GM12878 (cell line): Measurements from ENCODE around the gene SARDH. TPM values are rescaled to one million over a fixed set of nuclear protein-coding genes. Genes with fewer than 3 reads are reported as not detected.

Experiments
- ATAC-seq: fragments of 200-7000 bp; cut with Tn5 transposase; 3 replicates; pipeline ENCODE4 v1.9.1; 2020; ENCODE audit warnings: mild to moderate bottlenecking, moderate library complexity
- BruUV-seq: library from RNA; stranded (reverse); fragments of 400-500 nt; replicated peaks from 2 replicates; lab custom pipeline; 2021; lab: Mats Ljungman, UMichigan
- CTCF ChIA-PET: fragments of 300-600 bp; sonication (Branson Sonifier 250); formaldehyde crosslinking; extraction: SDS; loops from one replicate; lab custom pipeline; 2021; ENCODE audit warnings: inconsistent platforms; lab: Yijun Ruan, JAX
- POLR2A ChIA-PET: fragments of 350-600 bp; formaldehyde crosslinking; extraction: SDS; loops from one replicate; lab custom pipeline; 2021; ENCODE audit warnings: inconsistent platforms; lab: Charles Lee
- RAD21 ChIA-PET: fragments of 300-600 bp; sonication (Branson Sonifier 250); formaldehyde crosslinking; loops from one replicate; lab custom pipeline; 2023; ENCODE audit warnings: antibody characterized with exemption; ENCODE audit not compliant: unreplicated experiment; lab: Charles Lee
- SMC1A ChIA-PET: fragments of 300-600 bp; sonication (Branson Sonifier 250); formaldehyde crosslinking; loops from one replicate; lab custom pipeline; 2023; ENCODE audit not compliant: unreplicated experiment, uncharacterized antibody; lab: Charles Lee
- DNase-seq: peaks from one replicate; pipeline ENCODE4 v3.0.0-alpha.2; 2011; ENCODE audit warnings: low read depth, low spot score
- FAIRE-seq: peaks from 3 replicates; lab custom pipeline; 2011; peaks lifted over from hg19 to GRCh38; lab: Jason Lieb, UNC
- H2AFZ ChIP-seq: 2 replicates; pipeline ENCODE4 v1.6.0; 2011; ENCODE audit warnings: low read depth, low read length, control low read depth; ENCODE audit not compliant: control insufficient read depth
- H3K27ac ChIP-seq: 2 replicates; pipeline ENCODE4 v1.5.1; 2011; ENCODE audit warnings: control low read depth; ENCODE audit not compliant: control insufficient read depth, insufficient read depth
- H3K27me3 ChIP-seq, 2 experiments: replicated peaks in 1 of 2; 2 replicates each; pipeline versions ENCODE4 v1.6.0 to v1.6.1; 2011; ENCODE audit warnings: low read length in 1 of 2; ENCODE audit not compliant: control insufficient read depth in 2 of 2, insufficient read depth in 2 of 2
- H3K36me3 ChIP-seq, 2 experiments: 2 replicates each; pipeline ENCODE4 v1.5.1; 2011; ENCODE audit warnings: low read length in 1 of 2; ENCODE audit not compliant: control insufficient read depth in 2 of 2, insufficient read depth in 2 of 2
- H3K4me1 ChIP-seq: 2 replicates; pipeline ENCODE4 v1.6.1; 2011; ENCODE audit warnings: mild to moderate bottlenecking, low read length, moderate library complexity, mixed read lengths; ENCODE audit not compliant: control insufficient read depth, insufficient read depth
- H3K4me2 ChIP-seq: 2 replicates; pipeline ENCODE4 v1.6.0; 2011; ENCODE audit warnings: control low read depth; ENCODE audit not compliant: control insufficient read depth, insufficient read depth
- H3K4me3 ChIP-seq: fragments of 200-600 bp; sonication (generic); 2 replicates; pipeline ENCODE4 v1.5.1; 2016
- H3K79me2 ChIP-seq: 2 replicates; pipeline ENCODE4 v1.6.0; 2011; ENCODE audit warnings: low read length; ENCODE audit not compliant: control insufficient read depth, insufficient read depth
- H3K9ac ChIP-seq: 2 replicates; pipeline ENCODE4 v1.8.0; 2011; ENCODE audit warnings: low read length, control low read depth, mixed read lengths; ENCODE audit not compliant: control insufficient read depth, insufficient read depth
- H3K9me3 ChIP-seq: replicated peaks from 3 replicates; pipeline ENCODE4 v1.5.1; 2011; ENCODE audit warnings: mild to moderate bottlenecking, low read length; ENCODE audit not compliant: control insufficient read depth, insufficient read depth
- H4K20me1 ChIP-seq: 2 replicates; pipeline ENCODE4 v1.6.0; 2011; ENCODE audit not compliant: control insufficient read depth, insufficient read depth
- BCL11A ChIP-seq: IDR thresholded peaks from 2 replicates; pipeline ENCODE4 v1.6.1; 2011; ENCODE audit warnings: low read depth, low read length
- CHD2 ChIP-seq: IDR thresholded peaks from 2 replicates; pipeline ENCODE4 v1.6.1; 2011; ENCODE audit warnings: low read depth, low read length, improper control_type of control experiment, borderline replicate concordance
- ETV6 ChIP-seq, 2 experiments: fragments of 450-650 bp in 1 of 2; IDR thresholded peaks in 1 of 2; conservative IDR thresholded peaks in 1 of 2; 2 replicates each; pipeline ENCODE4 v1.6.1; 2014; ENCODE audit warnings: antibody characterized with exemption in 1 of 2, borderline replicate concordance in 1 of 2, low read depth in 1 of 2, mild to moderate bottlenecking in 1 of 2, moderate library complexity in 1 of 2
- NFXL1 ChIP-seq: fragments of 450-650 bp; IDR thresholded peaks from 2 replicates; pipeline ENCODE4 v1.6.1; 2017; ENCODE audit warnings: antibody characterized with exemption, mild to moderate bottlenecking, borderline replicate concordance
- RAD21 ChIP-seq: IDR thresholded peaks from 2 replicates; pipeline ENCODE4 v1.6.1; 2011; ENCODE audit warnings: mild to moderate bottlenecking, low read depth, low read length, moderate library complexity; ENCODE audit not compliant: insufficient read depth
- SMC3 ChIP-seq: IDR thresholded peaks from 2 replicates; pipeline ENCODE4 v1.6.1; 2011; ENCODE audit warnings: low read length, improper control_type of control experiment, borderline replicate concordance
- WGBS: methylation state at CpG from one replicate; pipeline ENCODE4 v1.1.6; 2016; ENCODE audit warnings: low lambda C conversion rate; ENCODE audit not compliant: insufficient replicate concordance, insufficient coverage; ENCODE audit errors: missing lambda C conversion rate; 5-methylcytosine and 5-hydroxymethylcytosine counted together
- in situ Hi-C: fragments of 300-500 bp; cut with MboI; formaldehyde crosslinking; loops from 9 replicates; pipeline ENCODE4 v1.14.3; 2018; ENCODE audit warnings: mixed read lengths
- intact Hi-C: fragments of 100-400 bp; cut with micrococcal nuclease; formaldehyde crosslinking; loops from one replicate; pipeline ENCODE4 v1.14.2; 2022; ENCODE audit not compliant: unreplicated experiment
- polyA plus RNA-seq, 11 experiments: library from polyadenylated mRNA; depleted of rRNA in 4 of 11; unstranded in 6 of 11; stranded (reverse) in 5 of 11; fragments of >200 nt; fragmentation: Nextera tagmentation in 4 of 11; fragmentation: Illumina TruSeq in 1 of 11; extraction: Ambion mirVana in 4 of 11; extraction: Trizol in 1 of 11; gene quantifications; 1 replicate in 1 of 11; 2 replicates in 10 of 11; pipeline versions ENCODE4 v1.2.1 to v1.2.3, GENCODE V29; 2011 to 2016; ENCODE audit warnings: inconsistent platforms in 2 of 11, missing spikeins in 2 of 11, low read depth in 1 of 11
- total RNA-seq, 4 experiments: library from RNA; depleted of rRNA in 3 of 4; stranded (reverse); fragments of >200 nt in 3 of 4; fragmentation: Illumina TruSeq in 1 of 4; extraction: Trizol in 1 of 4; gene quantifications; 2 replicates each; pipeline versions ENCODE4 v1.2.1 to v1.2.3, GENCODE V29; 2013 to 2021
- TF ChIP-seq, protein P1 (sequence below): fragments of 150-350 bp; IDR thresholded peaks from 2 replicates; pipeline ENCODE4 v1.6.1; 2014; ENCODE audit warnings: mild to moderate bottlenecking, low read depth, low read length
- TF ChIP-seq, protein P2 (sequence below): IDR thresholded peaks from 2 replicates; pipeline ENCODE4 v1.6.1; 2011; ENCODE audit warnings: borderline replicate concordance, low read depth, mild to moderate bottlenecking, moderate library complexity, mixed read lengths, low read length; ENCODE audit not compliant: insufficient read depth; ENCODE audit errors: extremely low read length
- TF ChIP-seq, protein P3 (sequence below): IDR thresholded peaks from 2 replicates; pipeline ENCODE4 v1.6.1; 2012; ENCODE audit warnings: low read depth, low read length, improper control_type of control experiment

SARDH gene
- total and polyA plus RNA-seq, 10 of the 15 experiments (the other 5 are each of a cell fraction or from before 2014, with no cell fraction given) = 0.03 to 0.15 (median 0.10) TPM; not detected in 6

DNA sequence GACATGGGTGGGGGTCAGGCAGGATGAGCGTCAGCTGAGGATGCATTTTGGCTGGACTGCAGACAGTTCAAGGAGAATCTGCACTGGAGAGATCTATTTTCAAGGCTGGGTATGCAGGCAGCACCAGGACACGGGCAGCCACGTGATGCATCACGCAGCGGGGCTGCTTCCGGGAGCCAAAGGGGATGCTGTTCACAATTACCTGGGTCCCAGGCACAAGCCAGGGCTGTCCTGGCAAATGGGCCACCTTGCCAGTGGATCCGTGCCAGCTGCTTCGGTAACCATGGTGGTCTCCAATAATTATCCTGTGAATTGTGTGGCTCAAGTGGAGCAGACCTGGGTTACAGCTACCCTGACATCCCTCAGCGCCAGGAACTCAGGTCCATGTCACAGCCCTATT, 84.5 kb downstream of the SARDH start:
- RAD21 ChIA-PET = no interaction called here
- FAIRE-seq = no peak
- no peak for ATAC-seq
- no peak overlapping the region for H3K27ac ChIP-seq
- H3K4me3 ChIP-seq = no peak overlapping the region
- no peaks in the 10 kb centered on the region for H3K36me3 ChIP-seq
- BruUV-seq = no TSS peak
- 52% methylated on average over 7 of the region's 9 CpGs for WGBS
- SMC1A ChIA-PET = no interaction called here
- H3K4me1 ChIP-seq = no peaks in the 10 kb centered on the region
- POLR2A ChIA-PET = no interaction called here
- intact Hi-C loops = no loop called here
- CTCF ChIA-PET = interaction anchor here (1.6 kb wide), 1 partner anchor 13 kb away, joined by 3 read pairs; no protein-coding TSS in a partner anchor
- peaks cover 7 to 10% of the 10 kb centered on the region in 2 experiments; a peak in 3 of 4 replicates for H3K27me3 ChIP-seq
- DNase-seq = no peak
- no peak overlapping the region for H3K4me2 ChIP-seq
- H3K9me3 ChIP-seq = no peaks in the 10 kb centered on the region
- no peaks in the 10 kb centered on the region for H4K20me1 ChIP-seq
- in situ Hi-C loops = no loop called here
- no peak overlapping the region for H2AFZ ChIP-seq
- no peak for TF ChIP-seq BCL11A
- TF ChIP-seq RAD21 = no peak
- TF ChIP-seq, protein P1, sequence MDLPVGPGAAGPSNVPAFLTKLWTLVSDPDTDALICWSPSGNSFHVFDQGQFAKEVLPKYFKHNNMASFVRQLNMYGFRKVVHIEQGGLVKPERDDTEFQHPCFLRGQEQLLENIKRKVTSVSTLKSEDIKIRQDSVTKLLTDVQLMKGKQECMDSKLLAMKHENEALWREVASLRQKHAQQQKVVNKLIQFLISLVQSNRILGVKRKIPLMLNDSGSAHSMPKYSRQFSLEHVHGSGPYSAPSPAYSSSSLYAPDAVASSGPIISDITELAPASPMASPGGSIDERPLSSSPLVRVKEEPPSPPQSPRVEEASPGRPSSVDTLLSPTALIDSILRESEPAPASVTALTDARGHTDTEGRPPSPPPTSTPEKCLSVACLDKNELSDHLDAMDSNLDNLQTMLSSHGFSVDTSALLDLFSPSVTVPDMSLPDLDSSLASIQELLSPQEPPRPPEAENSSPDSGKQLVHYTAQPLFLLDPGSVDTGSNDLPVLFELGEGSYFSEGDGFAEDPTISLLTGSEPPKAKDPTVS = no peak
- TF ChIP-seq, protein P2, sequence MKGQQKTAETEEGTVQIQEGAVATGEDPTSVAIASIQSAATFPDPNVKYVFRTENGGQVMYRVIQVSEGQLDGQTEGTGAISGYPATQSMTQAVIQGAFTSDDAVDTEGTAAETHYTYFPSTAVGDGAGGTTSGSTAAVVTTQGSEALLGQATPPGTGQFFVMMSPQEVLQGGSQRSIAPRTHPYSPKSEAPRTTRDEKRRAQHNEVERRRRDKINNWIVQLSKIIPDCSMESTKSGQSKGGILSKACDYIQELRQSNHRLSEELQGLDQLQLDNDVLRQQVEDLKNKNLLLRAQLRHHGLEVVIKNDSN = no peak
- no peak for TF ChIP-seq NFXL1
- no peak for TF ChIP-seq SMC3
- TF ChIP-seq ETV6 (conservative IDR thresholded peaks at IDR 0.05 in 1 of 2, IDR thresholded peaks at IDR 0.05 in 1 of 2; ENCODE audit: borderline replicate concordance in 1 of 2, low read depth in 1 of 2) = no peak
- TF ChIP-seq CHD2 = no peak
- TF ChIP-seq, protein P3, sequence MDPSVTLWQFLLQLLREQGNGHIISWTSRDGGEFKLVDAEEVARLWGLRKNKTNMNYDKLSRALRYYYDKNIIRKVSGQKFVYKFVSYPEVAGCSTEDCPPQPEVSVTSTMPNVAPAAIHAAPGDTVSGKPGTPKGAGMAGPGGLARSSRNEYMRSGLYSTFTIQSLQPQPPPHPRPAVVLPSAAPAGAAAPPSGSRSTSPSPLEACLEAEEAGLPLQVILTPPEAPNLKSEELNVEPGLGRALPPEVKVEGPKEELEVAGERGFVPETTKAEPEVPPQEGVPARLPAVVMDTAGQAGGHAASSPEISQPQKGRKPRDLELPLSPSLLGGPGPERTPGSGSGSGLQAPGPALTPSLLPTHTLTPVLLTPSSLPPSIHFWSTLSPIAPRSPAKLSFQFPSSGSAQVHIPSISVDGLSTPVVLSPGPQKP = no peak
- H3K79me2 ChIP-seq = no peaks in the 10 kb centered on the region
- H3K9ac ChIP-seq = no peak overlapping the region
